Measurements from ENCODE around the gene S100PBP. TPM values are rescaled to one million over a fixed set of nuclear protein-coding genes. Genes with fewer than 3 reads are reported as not detected.
"Not testable (repeated sequence)": the region's sequence is repeated elsewhere in the genome, so short reads cannot be mapped to it uniquely, and the experiment has no call there.

Gene S100PBP
- total RNA-seq, 1 donor, result 42.0 TPM

DNA sequence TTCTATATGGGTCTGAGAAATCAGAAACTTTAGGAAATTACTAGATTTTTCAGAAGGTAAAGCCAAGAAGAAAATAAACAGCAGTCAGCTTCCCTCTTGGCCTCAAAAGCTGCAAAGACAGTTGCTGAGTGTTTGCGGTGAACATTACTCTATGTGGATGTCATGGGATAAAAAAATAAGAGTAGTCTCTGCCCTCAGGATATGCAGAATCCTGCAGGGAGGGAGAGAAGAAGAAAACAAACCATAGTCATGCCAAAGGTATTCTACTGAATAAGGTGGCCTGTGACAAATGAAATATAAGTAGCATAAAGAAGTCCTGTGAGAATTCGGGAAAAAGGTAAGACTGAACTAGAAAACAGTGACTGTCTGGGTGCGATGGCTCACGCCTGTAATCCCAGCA, 19.3 kb upstream of the S100PBP start:
- H3K27ac ChIP-seq (ENCODE audit: low read depth, low read length), result peak overlapping the region; percentile 38
- H3K9me3 ChIP-seq (ENCODE audit: low read depth, low read length), result no peaks in the 10 kb centered on the region
- TF ChIP-seq, protein P1, sequence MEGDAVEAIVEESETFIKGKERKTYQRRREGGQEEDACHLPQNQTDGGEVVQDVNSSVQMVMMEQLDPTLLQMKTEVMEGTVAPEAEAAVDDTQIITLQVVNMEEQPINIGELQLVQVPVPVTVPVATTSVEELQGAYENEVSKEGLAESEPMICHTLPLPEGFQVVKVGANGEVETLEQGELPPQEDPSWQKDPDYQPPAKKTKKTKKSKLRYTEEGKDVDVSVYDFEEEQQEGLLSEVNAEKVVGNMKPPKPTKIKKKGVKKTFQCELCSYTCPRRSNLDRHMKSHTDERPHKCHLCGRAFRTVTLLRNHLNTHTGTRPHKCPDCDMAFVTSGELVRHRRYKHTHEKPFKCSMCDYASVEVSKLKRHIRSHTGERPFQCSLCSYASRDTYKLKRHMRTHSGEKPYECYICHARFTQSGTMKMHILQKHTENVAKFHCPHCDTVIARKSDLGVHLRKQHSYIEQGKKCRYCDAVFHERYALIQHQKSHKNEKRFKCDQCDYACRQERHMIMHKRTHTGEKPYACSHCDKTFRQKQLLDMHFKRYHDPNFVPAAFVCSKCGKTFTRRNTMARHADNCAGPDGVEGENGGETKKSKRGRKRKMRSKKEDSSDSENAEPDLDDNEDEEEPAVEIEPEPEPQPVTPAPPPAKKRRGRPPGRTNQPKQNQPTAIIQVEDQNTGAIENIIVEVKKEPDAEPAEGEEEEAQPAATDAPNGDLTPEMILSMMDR (IDR thresholded peaks at IDR 0.05; ENCODE audit: extremely low read depth, low read depth, low read length), result no peak
- DNase-seq (ENCODE audit: insufficient read length, low spot score, missing footprints), result no peak
- H3K4me1 ChIP-seq (ENCODE audit: insufficient read depth, low read length), result peaks cover 16% of the 10 kb centered on the region
- peaks cover 21% of the 10 kb centered on the region for H3K79me2 ChIP-seq (ENCODE audit: insufficient read depth, low read length)
- no peak overlapping the region for H3K4me3 ChIP-seq (ENCODE audit: insufficient read depth, low read length)
- H4K20me1 ChIP-seq (ENCODE audit: insufficient read depth, low read length), result no peaks in the 10 kb centered on the region
- peaks cover 33% of the 10 kb centered on the region for H3K36me3 ChIP-seq (ENCODE audit: insufficient read depth, low read length)
- H3K27me3 ChIP-seq (ENCODE audit: insufficient read depth, low read length), result no peaks in the 10 kb centered on the region
- no peak overlapping the region for H2AFZ ChIP-seq (ENCODE audit: low read length)
- no peak overlapping the region for H3K4me2 ChIP-seq (ENCODE audit: insufficient read depth, low read length)

DNA sequence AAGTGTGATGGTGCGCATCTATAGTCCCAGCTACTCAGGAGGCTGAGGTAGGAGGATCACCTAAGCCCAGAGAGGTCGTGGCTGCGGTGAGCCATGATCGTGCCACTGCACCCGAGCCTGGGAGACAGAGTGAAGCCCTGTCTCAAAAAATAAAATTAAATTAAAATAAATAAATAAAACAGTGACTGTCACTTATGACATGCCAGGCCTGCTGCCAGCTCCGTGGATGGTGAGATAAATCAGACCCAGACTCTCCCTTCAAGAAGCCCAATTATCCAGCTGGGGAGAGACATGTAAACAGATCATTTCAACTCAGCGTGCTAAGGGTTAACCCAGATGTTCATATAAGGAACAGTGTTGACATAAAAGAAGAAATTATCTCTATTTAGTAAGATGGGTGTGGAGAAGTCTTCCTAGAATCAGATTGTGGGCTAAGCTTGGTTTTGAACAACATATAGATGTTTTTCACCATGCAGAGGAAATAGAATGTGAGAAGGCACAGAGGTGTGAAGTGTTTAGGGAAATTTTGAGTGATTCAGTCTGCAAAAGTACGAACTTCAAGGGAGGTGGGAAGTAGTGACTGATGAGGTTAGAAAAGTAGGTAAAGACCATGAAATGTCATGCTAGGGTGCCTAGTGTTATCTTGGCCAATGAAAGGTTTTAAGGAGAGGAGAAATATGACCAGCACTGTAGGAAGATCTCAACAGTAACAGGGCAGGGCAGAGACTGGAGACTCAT, 18.6 kb upstream of the S100PBP start:
- H3K4me1 ChIP-seq (ENCODE audit: insufficient read depth, low read length), result peaks cover 16% of the 10 kb centered on the region
- no peak overlapping the region for H2AFZ ChIP-seq (ENCODE audit: low read length)
- H4K20me1 ChIP-seq (ENCODE audit: insufficient read depth, low read length), result no peaks in the 10 kb centered on the region
- peaks cover 17% of the 10 kb centered on the region for H3K79me2 ChIP-seq (ENCODE audit: insufficient read depth, low read length)
- H3K27ac ChIP-seq (ENCODE audit: low read depth, low read length), result peak overlapping the region; percentile 38
- no peak overlapping the region for H3K4me3 ChIP-seq (ENCODE audit: insufficient read depth, low read length)
- H3K4me2 ChIP-seq (ENCODE audit: insufficient read depth, low read length), result no peak overlapping the region
- no peak for DNase-seq (ENCODE audit: insufficient read length, low spot score, missing footprints)
- H3K9me3 ChIP-seq (ENCODE audit: low read depth, low read length), result no peaks in the 10 kb centered on the region
- TF ChIP-seq, protein P1 (IDR thresholded peaks at IDR 0.05; ENCODE audit: extremely low read depth, low read depth, low read length), result no peak
- H3K27me3 ChIP-seq (ENCODE audit: insufficient read depth, low read length), result no peaks in the 10 kb centered on the region
- H3K36me3 ChIP-seq (ENCODE audit: insufficient read depth, low read length), result peaks cover 30% of the 10 kb centered on the region

- Histone ChIP-seq H3K4me1 (ENCODE audit: insufficient read depth, low read length) (peaks cover 16% of the 10 kb centered on the region), H3K4me2 (ENCODE audit: insufficient read depth, low read length) (no peak overlapping the region)
- peak; percentile 79 for DNase-seq (ENCODE audit: insufficient read length, low spot score, missing footprints)
Observed at GRCh38 chr1:32801096-32801715, 16.2 kb upstream of the S100PBP start.

GRCh38 chr1:32804460-32804859, 13.0 kb upstream of the S100PBP start:
- H4K20me1 ChIP-seq (ENCODE audit: insufficient read depth, low read length); H3K4me3 ChIP-seq (ENCODE audit: insufficient read depth, low read length); H3K9me3 ChIP-seq (ENCODE audit: low read depth, low read length); H3K4me2 ChIP-seq (ENCODE audit: insufficient read depth, low read length); H2AFZ ChIP-seq (ENCODE audit: low read length); H3K27me3 ChIP-seq (ENCODE audit: insufficient read depth, low read length); DNase-seq (ENCODE audit: insufficient read length, low spot score, missing footprints); H3K27ac ChIP-seq (ENCODE audit: low read depth, low read length); H3K4me1 ChIP-seq (ENCODE audit: insufficient read depth, low read length): not testable (repeated sequence)
- peaks cover 46% of the 10 kb centered on the region for H3K79me2 ChIP-seq (ENCODE audit: insufficient read depth, low read length)
- peaks cover 48% of the 10 kb centered on the region for H3K36me3 ChIP-seq (ENCODE audit: insufficient read depth, low read length)

More at GRCh38 chr1:32801096-32801715, 16.2 kb upstream of the S100PBP start:
- no peaks in the 10 kb centered on the region for H3K27me3 ChIP-seq (ENCODE audit: insufficient read depth, low read length)
- H3K36me3 ChIP-seq (ENCODE audit: insufficient read depth, low read length), result peaks cover 29% of the 10 kb centered on the region
- peaks cover 19% of the 10 kb centered on the region for H3K79me2 ChIP-seq (ENCODE audit: insufficient read depth, low read length)
- no peaks in the 10 kb centered on the region for H4K20me1 ChIP-seq (ENCODE audit: insufficient read depth, low read length)
- no peak overlapping the region for H2AFZ ChIP-seq (ENCODE audit: low read length)
- no peaks in the 10 kb centered on the region for H3K9me3 ChIP-seq (ENCODE audit: low read depth, low read length)
- H3K27ac ChIP-seq (ENCODE audit: low read depth, low read length), result no peak overlapping the region
- H3K4me3 ChIP-seq (ENCODE audit: insufficient read depth, low read length), result no peak overlapping the region
- TF ChIP-seq, protein P1 (IDR thresholded peaks at IDR 0.05; ENCODE audit: extremely low read depth, low read depth, low read length), result no peak

All from osteoblast (primary cell).